HG03175 (cell line): ENCODE measurements around the gene OR52K1.
"Not testable (repeated sequence)": the region's sequence is repeated elsewhere in the genome, so short reads cannot be mapped to it uniquely, and the experiment has no call there.

Experiments used
- ATAC-seq: cut with Tn5 transposase; IDR thresholded peaks from one replicate; pipeline ENCODE4 v1.9.1; 2021; ENCODE audit warnings: mild to moderate bottlenecking, moderate library complexity; ENCODE audit not compliant: unreplicated experiment

Gene OR52K1

DNA sequence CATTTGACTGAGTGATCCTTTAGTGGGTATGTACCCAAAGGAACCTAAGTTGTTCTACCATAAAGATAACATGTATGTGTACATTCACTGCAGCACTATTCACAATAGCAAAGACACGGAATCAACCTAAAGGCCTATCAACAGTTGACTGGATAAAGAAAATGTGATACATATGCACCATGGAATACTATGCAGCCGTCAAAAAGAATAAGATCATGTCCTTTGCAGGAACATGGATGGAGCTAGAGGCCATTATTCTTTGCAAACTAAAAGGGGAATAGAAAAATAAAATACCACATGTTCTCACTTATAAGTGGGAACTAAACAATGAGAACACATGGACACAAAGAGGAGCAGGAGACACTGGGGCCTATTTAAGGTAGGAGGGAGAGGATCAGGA is 9.0 kb downstream of the OR52K1 start:
- not testable (repeated sequence) for ATAC-seq

DNA sequence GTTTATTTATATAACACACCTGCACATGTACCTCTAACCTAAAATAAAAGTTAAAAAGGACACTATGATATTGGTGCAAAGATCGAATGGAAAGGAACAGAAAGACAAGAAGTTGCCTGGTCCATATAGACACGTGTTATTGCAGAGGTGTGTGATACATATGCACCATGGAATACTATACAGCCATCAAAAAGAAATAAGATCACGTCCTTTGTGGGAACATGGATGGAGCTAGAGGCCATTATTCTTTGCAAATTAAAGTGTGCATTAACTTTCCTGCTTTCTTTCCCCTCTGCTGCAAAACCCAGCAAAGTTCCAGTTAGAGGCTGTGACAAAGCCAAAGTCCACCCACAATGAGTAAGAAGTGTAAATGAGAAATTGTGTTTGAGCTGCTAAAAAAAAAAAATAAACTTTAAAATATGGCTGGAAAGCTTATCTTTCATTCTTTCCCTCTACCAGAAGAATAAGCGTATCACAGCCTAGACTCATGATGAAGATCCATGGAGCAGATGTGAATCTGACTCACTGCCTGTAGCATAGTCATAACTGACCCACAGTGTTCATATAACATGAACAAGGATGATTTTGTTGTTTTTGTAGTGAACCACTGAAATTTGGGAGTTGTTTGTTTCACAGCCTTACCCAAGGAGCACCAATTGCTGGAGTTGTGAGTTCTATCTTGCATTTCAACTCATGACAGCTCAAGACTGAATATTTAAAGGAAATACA is 9.6 kb downstream of the OR52K1 start:
- ATAC-seq = no peak

DNA sequence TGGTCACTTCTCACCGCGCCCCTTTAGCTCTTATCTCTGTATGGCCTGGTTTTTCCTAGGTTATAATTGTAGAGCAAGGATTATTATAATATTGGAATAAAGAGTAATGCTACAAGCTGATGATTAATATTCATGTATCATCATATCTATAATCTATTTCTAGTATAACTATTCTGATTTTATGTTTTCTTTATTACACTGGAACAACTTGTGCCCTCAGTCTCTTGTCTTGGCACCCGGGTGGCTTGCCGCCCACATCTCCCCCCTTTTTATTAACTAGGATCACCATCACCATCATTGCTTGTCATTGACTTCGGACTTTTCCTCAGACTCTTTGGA is 11.0 kb downstream of the OR52K1 start:
- ATAC-seq = no peak

DNA sequence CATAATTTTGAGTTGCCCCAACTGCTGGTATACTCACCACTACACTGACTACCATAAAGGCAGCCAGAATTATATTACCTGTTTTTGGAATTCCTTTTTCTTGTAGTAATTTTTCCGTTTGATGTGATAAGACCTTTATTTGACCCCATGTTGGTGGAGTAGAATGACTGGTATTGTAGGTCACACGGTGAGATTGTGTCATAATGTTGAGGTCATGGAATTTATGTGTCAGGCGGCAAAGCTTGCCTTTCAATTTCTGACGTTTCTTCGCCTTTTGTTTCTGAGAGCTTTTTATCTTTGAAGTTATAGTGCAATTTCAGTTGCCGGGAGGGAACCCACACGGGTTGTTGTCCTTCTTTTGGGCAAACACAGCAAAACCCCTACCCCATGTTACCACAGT is 13.0 kb downstream of the OR52K1 start:
- no peak for ATAC-seq

DNA sequence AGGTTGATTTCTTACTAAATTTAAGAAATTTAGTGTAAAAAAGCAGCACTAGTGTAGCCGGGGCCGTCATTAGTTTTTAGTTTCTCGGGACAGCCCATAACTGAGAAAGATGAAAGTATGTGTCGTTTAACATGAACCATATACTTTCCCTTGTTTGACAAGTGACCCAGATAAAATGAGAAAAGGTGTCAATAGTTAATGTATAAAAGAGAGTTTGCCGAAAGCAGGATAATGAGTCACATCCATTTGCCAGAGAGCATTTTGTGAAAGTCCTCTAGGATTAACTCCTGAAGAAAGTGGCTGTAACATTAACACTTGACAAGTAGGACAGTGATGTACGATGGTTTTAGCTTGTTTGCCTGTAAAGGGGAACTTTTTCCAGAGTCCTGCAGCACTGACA is 13.5 kb downstream of the OR52K1 start:
- ATAC-seq = no peak

DNA sequence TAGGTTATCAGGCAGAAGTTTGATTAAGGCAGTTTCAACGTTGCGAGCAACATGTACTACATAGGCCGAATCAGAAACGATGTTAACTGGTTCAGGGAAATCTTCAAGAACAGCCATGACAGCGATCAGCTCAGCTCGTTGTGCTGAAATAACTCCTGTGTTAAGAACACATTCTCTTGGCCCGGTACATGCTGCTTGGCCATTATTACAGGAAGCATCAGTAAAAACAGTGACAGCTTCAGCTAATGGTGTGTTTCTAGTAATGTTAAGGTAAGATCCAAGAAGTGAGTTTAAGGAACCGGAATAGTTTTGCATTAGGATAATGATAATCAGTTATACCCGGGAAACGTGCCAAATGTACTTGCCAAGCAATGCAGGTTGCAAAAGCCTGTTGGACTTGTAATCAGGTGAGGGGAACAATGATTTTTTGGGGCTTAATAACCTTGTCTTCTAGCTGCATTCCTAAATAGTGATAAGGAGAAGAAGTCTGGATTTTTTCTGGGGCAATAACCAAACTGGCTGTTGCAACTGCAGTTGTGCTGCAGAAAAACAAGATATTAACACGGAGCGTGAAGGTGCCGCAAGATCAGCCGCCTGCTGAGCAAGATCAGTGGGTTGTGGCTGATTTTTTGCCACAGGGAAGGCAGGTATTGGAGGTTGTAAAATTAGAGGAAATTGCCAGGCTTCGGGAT is 14.3 kb downstream of the OR52K1 start:
- no peak for ATAC-seq

DNA sequence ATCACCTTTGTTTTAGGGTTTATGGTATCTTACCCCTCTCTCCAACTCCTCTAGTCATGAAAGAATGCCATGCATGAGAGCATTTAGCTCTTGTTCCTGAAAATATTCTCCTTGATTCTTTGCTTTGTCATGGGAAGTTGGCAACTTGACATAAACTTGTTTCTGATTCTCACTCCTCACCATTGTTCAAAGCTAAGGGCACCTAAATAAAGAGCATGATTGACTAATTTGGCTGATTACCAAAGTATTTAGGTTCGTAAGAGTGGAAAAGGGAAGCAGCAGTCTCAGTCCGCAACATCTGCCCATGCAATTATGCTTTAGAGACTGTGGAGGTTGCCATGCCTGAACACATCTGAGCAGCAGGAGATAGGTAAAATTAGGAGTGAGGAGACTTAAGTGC is 26.4 kb downstream of the OR52K1 start:
- no peak for ATAC-seq

DNA sequence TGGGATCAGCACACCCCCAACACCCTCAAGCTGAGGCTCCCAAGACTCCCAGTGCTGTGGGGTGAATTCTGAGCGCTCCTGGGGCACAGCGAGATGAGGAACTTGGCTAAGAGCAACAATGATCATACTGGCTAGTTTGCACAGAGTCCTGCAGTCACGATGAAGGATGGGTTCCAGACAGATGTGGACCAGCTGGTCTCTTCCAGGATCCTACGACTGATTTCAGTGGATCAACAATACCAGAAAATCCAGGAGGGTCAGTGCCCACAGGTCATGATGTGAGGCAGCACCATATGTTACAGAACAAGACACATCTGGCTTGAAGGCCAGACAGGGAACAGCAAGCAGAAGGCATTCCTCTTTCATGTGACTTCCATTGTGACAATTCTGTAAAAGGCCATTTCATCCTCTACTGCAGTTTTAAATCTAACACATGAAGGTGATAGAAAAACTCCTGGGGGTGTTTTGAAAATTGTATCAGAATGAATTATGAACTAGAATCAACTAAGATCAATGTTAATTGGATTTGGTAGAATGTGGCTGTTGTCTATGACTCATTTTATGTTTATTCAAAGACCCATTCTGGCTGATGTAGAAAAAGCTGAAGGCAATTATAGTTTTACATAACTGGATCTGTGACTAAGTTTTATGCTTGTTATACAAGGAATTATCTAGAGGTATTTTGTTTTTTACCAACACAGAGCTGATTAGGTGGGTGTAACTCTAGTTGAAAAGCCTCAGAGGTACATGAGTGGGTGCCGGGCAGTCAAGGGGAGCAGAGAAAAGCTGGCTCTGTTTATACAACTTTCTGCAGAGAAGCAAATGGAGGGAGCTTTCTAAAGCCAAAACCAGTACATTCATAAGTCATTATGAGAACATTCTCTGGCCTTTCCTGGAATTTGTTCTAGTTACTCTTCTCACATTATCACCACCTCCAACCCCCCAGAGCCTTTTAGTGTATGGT is 29.1 kb downstream of the OR52K1 start:
- no peak for ATAC-seq

DNA sequence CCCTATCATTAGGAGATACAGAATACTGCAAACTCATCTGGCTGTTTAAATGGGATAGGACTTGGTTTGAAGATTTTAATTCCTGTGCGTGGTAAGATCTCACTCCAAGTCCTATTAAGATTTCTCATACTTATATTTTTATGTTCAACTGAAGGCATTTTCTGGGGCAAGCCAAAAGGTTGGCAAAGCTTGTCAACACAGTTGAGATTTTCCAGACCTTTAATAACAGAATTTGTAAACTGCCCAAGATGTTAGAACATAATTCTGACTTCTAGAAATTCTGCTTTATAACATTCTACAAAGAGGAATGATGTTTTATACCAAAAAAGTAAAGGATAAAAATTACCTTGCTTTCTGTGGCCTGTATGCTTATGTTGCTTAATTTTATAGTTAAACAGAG is 31.8 kb downstream of the OR52K1 start:
- no peak for ATAC-seq

DNA sequence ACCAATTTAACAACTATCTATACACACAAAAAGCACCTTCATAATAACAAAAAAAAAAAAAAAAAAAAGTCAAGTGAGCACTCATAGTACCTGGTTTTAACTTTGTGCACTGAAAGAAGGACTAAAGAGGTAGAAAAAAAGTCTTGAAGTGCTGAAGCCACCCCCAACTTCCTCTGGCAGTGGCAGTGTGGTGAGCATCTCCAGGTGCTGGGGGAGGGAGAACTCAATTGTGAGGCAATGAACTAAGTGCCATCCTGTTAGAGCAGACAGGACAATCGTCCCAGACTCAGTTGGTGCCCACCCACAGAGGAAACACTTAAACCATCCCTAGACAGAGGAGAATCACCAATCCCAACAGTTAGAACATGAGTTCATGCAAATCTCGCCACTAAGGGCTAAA is 39.9 kb downstream of the OR52K1 start:
- ATAC-seq = no peak

DNA sequence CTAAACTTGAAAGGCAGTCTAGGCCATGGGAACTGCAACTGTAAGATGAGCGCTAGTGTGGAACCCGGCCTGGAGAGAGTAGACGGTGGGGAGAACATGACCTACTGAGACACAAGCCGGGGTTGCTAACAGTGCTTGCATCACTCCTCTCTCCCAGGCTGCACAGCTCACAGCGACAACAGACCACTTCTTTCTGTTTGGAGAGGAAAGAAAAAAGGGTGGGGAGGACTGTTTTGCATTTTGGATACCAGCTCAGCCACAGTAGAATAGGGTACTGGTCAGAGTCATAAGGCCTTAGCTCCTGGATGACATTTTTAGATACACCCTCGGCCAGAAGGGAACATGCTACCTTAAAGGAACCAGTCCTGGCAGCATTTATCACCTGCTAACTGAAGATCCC is 40.3 kb downstream of the OR52K1 start:
- no peak for ATAC-seq

DNA sequence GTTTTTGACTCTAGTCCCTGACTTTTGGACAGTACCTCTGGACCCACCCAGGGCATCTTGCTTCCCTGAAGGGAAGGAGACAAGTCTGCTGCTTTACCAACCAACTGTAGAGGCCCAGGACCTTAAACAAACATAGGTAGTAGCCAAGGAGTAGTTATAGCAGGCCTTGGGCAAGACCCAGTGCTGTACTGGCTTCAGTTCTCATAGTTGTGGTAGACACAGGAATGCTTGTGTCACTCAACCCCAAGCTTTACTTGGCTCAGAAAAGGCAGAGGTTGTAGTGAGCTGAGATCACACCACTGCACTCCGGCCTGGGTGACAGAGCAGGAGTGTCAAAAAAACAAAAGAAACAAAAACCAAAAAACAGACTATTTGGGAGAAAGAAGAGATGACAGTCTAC is 41.2 kb downstream of the OR52K1 start:
- no peak for ATAC-seq

DNA sequence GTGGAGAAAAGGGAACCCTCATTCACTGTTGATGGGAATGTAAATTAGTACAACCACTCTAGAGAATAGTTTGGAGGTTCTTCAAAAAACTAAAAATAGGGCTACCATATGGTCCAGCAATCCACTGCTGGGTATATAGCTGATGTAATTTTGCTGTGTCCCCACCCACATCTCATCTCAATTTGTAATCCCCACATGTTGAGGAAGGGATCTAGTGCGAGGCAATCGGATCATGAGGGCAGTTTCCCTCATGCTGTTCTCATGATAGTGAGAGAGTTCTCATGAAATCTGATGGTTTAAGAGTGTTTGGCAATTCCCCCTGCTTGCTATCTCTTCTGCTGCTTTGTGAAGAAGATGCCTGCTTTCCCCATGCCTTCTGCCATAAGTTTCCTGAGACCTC is 45.5 kb downstream of the OR52K1 start:
- ATAC-seq = no peak

DNA sequence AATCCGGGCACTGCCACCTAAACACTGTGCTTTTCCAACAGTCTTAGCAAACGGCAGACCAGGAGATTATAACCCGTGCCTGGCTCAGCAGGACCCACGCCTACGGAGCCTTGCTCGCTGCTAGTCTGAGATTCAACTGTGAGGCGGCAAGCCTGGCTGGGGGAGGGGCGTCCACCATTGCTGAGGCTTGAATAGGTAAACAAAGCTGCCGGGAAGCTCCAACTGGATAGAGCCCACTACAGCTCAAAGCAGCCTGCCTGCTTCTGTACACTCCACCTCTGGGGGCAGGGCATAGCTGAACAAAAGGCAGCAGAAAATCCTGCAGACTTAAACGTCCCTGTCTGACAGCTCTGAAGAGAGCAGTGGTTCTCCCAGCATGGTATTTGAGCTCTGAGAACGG is 49.2 kb downstream of the OR52K1 start:
- not testable (repeated sequence) for ATAC-seq

DNA sequence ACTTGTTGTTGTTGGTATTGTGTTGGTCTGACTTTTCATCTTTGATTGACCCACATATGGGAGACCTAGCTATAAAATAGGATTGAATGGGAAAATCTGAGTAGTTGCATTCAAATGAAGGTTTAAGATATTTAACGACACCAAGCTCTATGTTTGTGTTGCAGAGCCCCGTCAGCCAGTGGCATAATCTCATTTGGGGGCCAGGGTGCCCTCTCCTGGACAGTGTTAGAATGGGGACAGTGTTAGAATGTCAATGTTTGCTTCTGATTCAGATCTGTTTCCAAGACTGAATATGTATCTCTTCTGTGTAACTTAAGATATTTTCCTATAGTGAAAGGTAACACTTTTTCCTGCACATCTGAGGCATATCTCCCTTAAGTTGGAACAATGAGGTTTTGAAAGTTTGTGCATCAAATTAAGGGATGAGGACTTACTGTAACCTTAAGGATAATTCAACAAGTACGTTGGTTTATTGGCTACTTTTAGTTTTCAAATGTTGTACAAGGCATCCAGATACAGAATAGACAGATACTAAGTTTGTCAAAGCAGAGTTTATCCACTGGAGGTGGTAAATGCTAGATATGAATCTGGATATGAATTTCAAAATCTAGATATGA is 57.3 kb downstream of the OR52K1 start:
- ATAC-seq = peak; percentile 65

DNA sequence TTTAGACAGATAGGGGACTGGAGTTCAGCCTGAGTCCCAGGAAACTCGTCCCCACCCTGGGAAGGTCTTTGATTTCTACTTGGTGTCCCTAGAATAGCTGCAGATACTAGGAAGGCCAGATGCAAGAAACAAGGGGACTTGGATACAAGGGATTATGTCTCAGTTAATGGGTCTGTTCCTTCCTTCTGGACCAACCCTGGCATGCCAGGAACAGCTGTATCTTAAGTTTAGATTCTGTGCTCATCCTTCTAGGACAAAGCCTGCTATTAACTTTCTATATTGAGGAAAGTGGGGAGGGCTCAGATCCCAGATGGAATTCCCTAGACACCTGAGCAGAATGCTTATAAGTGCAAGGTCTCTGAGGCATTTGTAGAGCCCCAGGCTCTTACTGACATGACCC is 58.6 kb downstream of the OR52K1 start:
- no peak for ATAC-seq
